ENCODE results near the gene PRKG1. TPM values are rescaled to one million over a fixed set of nuclear protein-coding genes. Genes with fewer than 3 reads are reported as not detected.

Gene PRKG1
- total RNA-seq, 1 donor from 2014 or later, result 26.4 TPM

- Histone ChIP-seq H2AFZ (replicated peaks) (no peak overlapping the region), H3F3A (ENCODE audit: low read depth) (peaks cover 19% of the 10 kb centered on the region), H3K36me3 (no peaks in the 10 kb centered on the region), H3K9ac (no peak overlapping the region), H3K79me2 (ENCODE audit: low read depth) (no peaks in the 10 kb centered on the region), H3K4me2 (no peak overlapping the region), H4K20me1 (ENCODE audit: low read depth) (no peaks in the 10 kb centered on the region), H3K9me3 (ENCODE audit: low read depth) (no peaks in the 10 kb centered on the region), H3K27ac (peak overlapping the region; percentile 78), H3K27me3 (no peaks in the 10 kb centered on the region), H3K4me3 (no peak overlapping the region), H3K4me1 (peaks cover 44% of the 10 kb centered on the region)
- no peak for DNase-seq (ENCODE audit: low spot score)
- no peak for TF ChIP-seq EZH2phosphoT487 (IDR thresholded peaks at IDR 0.05)
- no peak for TF ChIP-seq CTCF (IDR thresholded peaks at IDR 0.05)
- no peak for TF ChIP-seq EZH2 (IDR thresholded peaks at IDR 0.05)
- Mint-ChIP-seq H3K4me1 (peaks cover 27% of the 10 kb centered on the region), H3K27ac (peak overlapping the region; percentile 99), H3K27me3 (ENCODE audit: insufficient read depth, low read depth) (no peaks in the 10 kb centered on the region), H3K4me3 (no peak overlapping the region), H3K9me3 (no peaks in the 10 kb centered on the region), H3K36me3 (no peaks in the 10 kb centered on the region)
Measured at GRCh38 chr10:51879238-51879637, 805.0 kb downstream of the PRKG1 start.

- Histone ChIP-seq H3F3A (ENCODE audit: low read depth) (peaks cover 13% of the 10 kb centered on the region), H3K4me2 (no peak overlapping the region), H3K36me3 (no peaks in the 10 kb centered on the region), H3K4me1 (peaks cover 28% of the 10 kb centered on the region), H3K27ac (no peak overlapping the region), H3K9me3 (ENCODE audit: low read depth) (no peaks in the 10 kb centered on the region), H2AFZ (replicated peaks) (no peak overlapping the region), H3K4me3 (no peak overlapping the region), H3K79me2 (ENCODE audit: low read depth) (no peaks in the 10 kb centered on the region), H4K20me1 (ENCODE audit: low read depth) (no peaks in the 10 kb centered on the region), H3K27me3 (no peaks in the 10 kb centered on the region), H3K9ac (no peak overlapping the region)
- no peaks in the 10 kb centered on the region for H3K9me3 Mint-ChIP-seq
- no peaks in the 10 kb centered on the region for H3K27me3 Mint-ChIP-seq (ENCODE audit: insufficient read depth, low read depth)
- no peak for TF ChIP-seq EZH2phosphoT487 (IDR thresholded peaks at IDR 0.05)
- H3K4me1 Mint-ChIP-seq, result peaks cover 27% of the 10 kb centered on the region
- no peak for DNase-seq (ENCODE audit: low spot score)
- no peak overlapping the region for H3K4me3 Mint-ChIP-seq
- H3K36me3 Mint-ChIP-seq, result no peaks in the 10 kb centered on the region
- no peak overlapping the region for H3K27ac Mint-ChIP-seq
Measured at GRCh38 chr10:51881213-51881612, 806.9 kb downstream of the PRKG1 start.

DNA sequence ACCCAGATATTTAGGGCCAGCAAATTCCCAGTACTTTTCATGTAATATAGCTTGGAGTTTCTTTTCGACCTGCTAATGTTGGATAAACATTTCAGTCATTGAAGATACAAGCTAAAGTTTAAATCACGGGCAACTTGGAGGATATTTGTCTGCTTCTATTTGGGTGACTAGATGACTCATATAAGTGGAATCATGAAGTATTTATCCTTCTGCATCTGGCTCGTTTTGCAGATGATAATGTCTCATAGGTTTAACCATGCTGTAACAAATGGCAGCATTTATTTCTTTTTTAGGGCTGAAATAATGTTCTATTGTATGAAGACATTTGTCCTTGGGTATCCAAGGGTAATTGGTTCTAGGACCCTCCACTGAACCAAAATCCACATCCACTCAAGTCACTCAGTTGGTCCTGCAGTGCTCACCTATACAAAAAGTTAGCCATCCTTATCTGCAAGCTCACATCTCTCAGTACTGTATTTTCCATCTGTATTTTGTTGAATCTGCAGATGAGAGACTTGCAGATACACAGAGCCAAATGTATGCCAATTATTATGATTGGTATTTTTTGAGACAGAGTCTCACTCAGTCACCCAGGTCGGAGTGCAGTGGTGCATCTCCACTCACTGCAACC is 812.3 kb downstream of the PRKG1 start:
- no peak overlapping the region for H2AFZ ChIP-seq (replicated peaks)
- H3K4me3 ChIP-seq, result no peak overlapping the region
- H3K27ac Mint-ChIP-seq, result no peak overlapping the region
- H3K4me1 ChIP-seq, result peaks cover 6% of the 10 kb centered on the region
- H3K4me1 Mint-ChIP-seq, result no peaks in the 10 kb centered on the region
- H3K9me3 ChIP-seq (ENCODE audit: low read depth), result no peaks in the 10 kb centered on the region
- H3K4me3 Mint-ChIP-seq, result no peak overlapping the region
- H3K36me3 Mint-ChIP-seq, result no peaks in the 10 kb centered on the region
- no peaks in the 10 kb centered on the region for H3K9me3 Mint-ChIP-seq
- H3K27me3 Mint-ChIP-seq (ENCODE audit: insufficient read depth, low read depth), result no peaks in the 10 kb centered on the region
- H3K27ac ChIP-seq, result no peak overlapping the region
- DNase-seq (ENCODE audit: low spot score), result no peak
- no peaks in the 10 kb centered on the region for H3K79me2 ChIP-seq (ENCODE audit: low read depth)
- H3K9ac ChIP-seq, result no peak overlapping the region
- TF ChIP-seq EZH2 (IDR thresholded peaks at IDR 0.05) (no peak), EZH2phosphoT487 (IDR thresholded peaks at IDR 0.05) (no peak), CTCF (IDR thresholded peaks at IDR 0.05) (no peak)
- no peak overlapping the region for H3K4me2 ChIP-seq
- H4K20me1 ChIP-seq (ENCODE audit: low read depth), result no peaks in the 10 kb centered on the region
- H3K27me3 ChIP-seq, result no peaks in the 10 kb centered on the region
- no peaks in the 10 kb centered on the region for H3K36me3 ChIP-seq
- no peaks in the 10 kb centered on the region for H3F3A ChIP-seq (ENCODE audit: low read depth)

GRCh38 chr10:51888263-51888662 is 814.0 kb downstream of the PRKG1 start:
- Histone ChIP-seq H3F3A (ENCODE audit: low read depth) (peaks cover 4% of the 10 kb centered on the region), H2AFZ (replicated peaks) (no peak overlapping the region), H3K9ac (no peak overlapping the region), H4K20me1 (ENCODE audit: low read depth) (no peaks in the 10 kb centered on the region), H3K27ac (peak overlapping the region; percentile 23), H3K36me3 (no peaks in the 10 kb centered on the region), H3K27me3 (no peaks in the 10 kb centered on the region), H3K79me2 (ENCODE audit: low read depth) (no peaks in the 10 kb centered on the region), H3K9me3 (ENCODE audit: low read depth) (no peaks in the 10 kb centered on the region), H3K4me1 (peaks cover 16% of the 10 kb centered on the region), H3K4me3 (no peak overlapping the region), H3K4me2 (no peak overlapping the region)
- Mint-ChIP-seq H3K27me3 (ENCODE audit: insufficient read depth, low read depth) (no peaks in the 10 kb centered on the region), H3K4me3 (no peak overlapping the region), H3K27ac (no peak overlapping the region), H3K4me1 (peaks cover 10% of the 10 kb centered on the region), H3K36me3 (no peaks in the 10 kb centered on the region), H3K9me3 (no peaks in the 10 kb centered on the region)
- DNase-seq (ENCODE audit: low spot score), result no peak
- no peak for TF ChIP-seq CTCF (IDR thresholded peaks at IDR 0.05)
- TF ChIP-seq EZH2 (IDR thresholded peaks at IDR 0.05), result no peak
- no peak for TF ChIP-seq EZH2phosphoT487 (IDR thresholded peaks at IDR 0.05)
